Measurements from ENCODE around the gene ILKAP.

Gene ILKAP

DNA sequence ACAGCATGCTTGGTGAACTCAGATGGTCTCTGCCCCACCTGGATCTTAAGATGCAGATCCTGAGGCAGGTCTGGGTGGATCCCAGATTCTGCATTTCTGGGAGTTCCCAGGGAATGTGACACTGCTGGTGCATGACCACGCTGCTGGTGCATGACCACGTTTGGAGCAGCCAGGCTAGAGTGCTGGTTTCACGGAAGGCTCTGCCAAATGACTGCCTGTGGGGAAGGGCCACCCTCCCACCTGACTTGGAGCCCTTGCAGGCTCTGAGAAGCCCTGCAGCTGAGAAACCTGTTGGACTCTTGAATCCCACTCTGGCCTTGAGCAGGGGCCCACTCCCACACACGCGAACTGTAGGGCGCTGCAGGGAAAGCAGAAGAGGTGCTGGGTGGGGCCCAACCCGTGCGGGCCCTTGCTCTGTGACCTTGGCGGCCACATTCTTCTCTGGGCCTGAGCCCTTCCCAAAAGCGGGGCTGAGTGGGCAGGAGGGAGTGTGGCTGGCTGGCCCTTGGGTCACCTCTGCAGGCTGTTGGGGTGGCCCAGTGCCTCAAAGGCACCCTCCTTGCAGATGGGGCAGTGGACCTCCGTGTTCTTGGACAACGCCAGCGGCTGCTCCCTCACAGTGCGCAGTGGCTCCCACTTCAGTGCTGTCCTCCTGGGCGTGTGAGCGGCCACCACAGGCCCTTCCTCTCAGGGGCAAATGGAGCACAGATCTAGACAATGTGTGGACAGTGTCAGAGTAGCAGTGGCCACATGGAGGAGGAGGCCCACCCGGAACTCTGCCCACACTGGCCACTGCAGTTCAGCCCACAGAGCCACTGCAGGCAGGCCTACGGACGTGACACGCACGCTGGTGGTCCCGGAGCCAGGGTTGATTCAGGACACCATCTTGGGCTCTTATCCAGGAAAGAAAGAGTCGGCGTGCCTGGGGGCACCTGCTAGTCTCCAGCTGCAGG lies 36.8 kb downstream of the ILKAP start:
- no peak for DNase-seq (ENCODE audit: low read depth)

GRCh38 chr2:238165288-238165921 lies 38.1 kb downstream of the ILKAP start:
- no peak for DNase-seq (ENCODE audit: low read depth)

GRCh38 chr2:238164906-238165287 lies 38.6 kb downstream of the ILKAP start:
- no peak for DNase-seq (ENCODE audit: low read depth)

DNA sequence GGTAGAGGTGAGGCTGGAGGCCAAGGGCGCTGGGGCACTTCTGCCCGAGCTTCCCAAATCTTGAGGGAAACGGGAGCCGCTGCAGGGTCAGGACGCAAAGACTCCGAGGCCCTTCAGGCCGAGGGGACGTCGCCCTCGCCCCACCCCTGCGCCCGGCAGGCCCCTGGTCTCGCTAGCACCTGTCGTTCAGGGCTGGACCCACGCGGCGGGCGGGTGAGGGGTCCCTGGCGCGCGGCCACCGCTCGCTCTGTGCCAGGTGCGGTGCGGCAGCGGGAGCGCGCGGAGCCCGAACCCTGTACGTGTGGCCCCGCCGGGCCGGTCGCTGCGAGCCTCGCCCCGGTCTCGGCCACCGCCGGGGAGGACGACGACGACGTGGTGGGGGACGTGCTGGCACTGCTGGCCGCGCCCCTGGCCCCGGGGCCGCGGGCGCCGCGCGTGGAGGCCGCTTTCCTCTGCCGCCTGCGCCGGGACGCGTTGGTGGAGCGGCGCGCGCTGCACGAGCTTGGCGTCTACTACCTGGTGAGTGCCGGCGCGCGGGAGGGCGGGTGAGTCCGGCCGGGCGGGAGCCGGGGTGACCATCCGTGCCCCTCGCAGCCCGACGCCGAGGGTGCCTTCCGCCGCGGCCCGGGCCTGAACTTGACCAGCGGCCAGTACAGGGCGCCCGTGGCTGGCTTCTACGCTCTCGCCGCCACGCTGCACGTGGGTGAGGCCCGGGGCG lies 39.9 kb downstream of the ILKAP start:
- DNase-seq (ENCODE audit: low read depth): no peak

GRCh38 chr2:238162846-238163441 lies 40.6 kb downstream of the ILKAP start:
- no peak for DNase-seq (ENCODE audit: low read depth)

DNA sequence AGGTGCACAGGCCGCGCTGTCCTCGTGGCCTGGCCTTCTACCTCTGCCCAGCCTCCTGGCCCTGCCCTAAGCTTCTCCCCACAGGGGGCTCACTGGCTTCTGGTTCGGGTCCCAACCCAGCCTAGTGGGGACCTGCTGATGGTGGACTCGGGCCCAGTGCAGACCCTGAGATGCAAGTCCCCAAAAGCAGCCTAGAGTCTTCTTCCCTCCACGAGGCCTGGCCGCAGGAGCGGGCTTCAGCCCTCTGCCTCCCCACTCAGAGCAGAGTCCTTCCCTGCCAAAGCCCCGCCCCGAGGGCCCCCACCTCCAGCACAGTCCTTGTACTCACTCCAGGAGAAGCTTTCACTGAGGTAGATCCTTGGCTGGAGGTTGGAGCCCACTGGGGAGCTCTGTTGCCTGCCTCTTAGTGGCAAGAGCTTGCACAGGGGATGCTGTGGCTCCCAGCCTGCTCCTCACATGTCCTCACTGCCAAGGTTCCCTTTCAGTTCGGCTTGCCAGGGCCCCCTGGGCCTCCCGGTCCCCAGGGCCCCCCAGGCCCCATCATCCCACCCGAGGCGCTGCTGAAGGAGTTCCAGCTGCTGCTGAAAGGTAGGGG lies 41.1 kb downstream of the ILKAP start:
- no peak for DNase-seq (ENCODE audit: low read depth)

- no peak for DNase-seq (ENCODE audit: low read depth)
Measured at GRCh38 chr2:238161291-238162051, 42.0 kb downstream of the ILKAP start.

DNA sequence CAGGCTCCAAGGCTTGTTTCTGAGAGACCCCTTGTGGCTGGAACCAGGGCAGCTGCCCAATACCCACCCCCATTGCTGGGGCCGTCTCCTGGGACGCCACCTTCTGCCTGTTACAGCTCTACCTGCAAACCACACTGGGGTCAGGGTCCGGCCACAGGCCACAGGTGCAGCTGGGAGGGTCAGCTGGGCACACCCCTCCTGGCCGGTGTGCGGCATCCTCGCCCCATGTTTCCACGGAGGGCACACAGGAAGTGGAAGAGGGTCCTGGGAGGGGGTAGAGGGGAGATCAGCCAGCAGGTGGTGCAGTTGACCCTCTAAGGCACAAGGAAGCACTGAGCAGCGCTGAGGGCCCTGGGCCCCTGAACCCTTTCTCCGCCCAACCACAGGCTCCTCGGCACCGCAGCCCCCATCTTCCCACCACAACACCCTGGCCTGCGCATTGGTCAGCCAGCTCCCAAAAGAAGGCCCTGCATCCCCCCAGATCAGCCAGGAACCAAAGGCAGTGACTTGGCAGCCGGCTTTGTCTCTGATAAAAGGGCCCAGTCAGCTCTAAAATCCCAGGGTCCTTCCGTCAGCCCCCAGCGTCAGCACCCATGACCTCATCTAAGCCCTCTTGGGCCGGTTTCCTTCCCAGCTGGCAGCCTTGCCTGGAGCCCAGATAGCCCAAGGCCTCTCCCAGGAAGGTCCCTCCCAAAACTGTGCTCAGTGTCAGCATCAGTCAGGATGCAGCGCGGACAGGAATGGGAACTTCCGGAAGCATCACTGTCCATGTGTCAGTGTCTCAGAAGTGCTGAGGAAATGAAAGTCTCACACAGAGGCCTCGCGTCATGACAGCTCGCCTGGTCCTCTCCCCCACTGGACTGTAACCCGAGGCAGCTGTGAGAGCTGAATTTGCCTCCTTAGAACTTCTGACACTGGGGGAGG lies 43.0 kb downstream of the ILKAP start:
- no peak for DNase-seq (ENCODE audit: low read depth)

GRCh38 chr2:238159661-238160205 lies 43.8 kb downstream of the ILKAP start:
- DNase-seq (ENCODE audit: low read depth): no peak

- DNase-seq (ENCODE audit: low read depth): no peak
Measured at GRCh38 chr2:238159071-238159539, 44.4 kb downstream of the ILKAP start.

DNA sequence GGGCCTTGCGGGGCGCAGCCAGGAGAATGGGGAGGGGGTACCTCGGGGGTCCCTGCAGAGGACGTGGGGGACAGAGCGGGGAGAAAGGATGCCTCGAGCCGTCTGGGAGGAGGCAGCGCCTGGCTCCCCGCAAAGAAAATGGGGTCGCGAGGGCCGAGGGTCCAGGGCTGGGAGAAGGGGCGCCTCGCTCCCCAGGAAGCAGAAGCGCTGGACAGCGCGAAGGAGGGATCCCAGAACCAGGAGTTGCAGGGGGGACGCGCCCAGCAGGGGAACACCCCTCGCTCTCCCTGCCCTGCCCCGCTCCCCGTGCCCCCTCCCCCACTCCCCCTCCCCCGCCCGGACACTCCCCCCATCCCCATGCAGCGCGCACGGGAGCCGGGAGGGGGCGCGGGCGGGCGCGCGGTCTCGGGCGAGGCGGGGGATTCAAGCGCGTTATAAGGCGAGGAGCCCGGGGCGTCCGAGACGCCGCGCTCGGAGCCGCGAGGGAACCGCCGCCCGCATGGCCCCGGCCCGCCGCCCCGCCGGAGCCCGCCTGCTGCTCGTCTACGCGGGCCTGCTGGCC lies 44.9 kb downstream of the ILKAP start, which contains the start of gene ERFE:
Gene ERFE, plus strand, starts transcription at position 462 of the 562 bp plus-strand sequence. Its CDS starts 38 bp downstream, at position 500.
- DNase-seq (ENCODE audit: low read depth): no peak

GRCh38 chr2:238158018-238158508 lies 45.4 kb downstream of the ILKAP start:
- DNase-seq (ENCODE audit: low read depth): no peak

DNA sequence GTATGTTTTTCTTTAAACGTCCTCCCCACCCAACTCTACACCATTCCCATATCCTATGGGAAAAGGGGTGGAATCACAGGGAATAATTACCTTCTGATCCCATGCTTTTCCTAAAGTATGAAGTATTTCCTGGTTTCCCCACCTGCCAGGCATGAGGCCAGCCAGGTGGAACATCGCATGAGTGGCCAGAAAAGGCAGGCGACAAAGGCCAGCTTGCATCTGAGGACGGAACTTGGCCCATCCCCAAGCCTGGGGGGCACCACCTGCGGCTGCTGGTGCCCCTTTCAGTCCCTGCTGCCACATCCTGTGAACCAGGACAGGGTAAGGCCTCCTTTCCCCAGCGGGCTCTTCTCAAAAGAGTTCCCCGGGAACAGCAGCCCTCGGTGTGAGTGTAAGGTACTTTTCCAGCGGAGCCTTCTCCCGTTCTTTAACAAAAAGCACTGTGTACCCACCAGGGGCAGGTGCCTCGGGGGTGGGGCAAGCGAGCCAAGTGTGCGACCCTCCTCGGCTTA lies 45.9 kb downstream of the ILKAP start:
- no peak for DNase-seq (ENCODE audit: low read depth)

GRCh38 chr2:238155761-238156694 lies 47.5 kb downstream of the ILKAP start:
- no peak for DNase-seq (ENCODE audit: low read depth)

DNA sequence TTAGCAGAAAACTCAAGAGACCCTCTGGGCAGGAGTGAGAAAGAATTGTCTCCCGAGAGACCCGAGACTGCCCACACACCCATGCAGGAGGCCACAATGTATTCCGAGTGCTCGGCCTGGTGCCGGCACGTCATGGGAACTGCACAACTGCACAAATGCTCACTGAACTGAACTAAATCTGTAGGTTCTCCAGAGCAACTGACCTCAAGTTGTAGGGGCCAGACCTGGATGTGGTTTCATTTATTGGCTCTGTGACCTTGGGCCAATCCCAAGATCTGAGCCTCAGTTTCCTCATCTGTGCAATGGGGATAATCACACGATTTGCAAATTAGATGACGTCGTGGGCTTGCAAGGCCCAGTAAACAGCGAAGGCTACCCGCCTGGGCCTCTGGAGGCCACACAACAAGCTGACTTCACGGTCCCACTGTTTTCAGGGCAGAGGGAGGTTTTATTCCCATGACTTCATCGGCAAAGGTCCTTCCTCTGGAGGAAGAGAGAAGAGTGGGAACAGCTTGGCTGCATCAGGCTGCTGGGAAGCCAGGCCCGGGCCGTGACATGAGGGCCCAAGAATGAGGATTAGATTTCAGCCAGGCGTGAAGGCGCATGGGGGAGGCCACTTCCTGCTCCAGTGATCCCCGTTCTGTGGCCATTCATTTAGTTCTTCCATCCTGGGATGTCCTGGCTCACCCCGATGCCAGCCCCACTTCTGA lies 48.3 kb downstream of the ILKAP start:
- DNase-seq (ENCODE audit: low read depth): no peak

DNA sequence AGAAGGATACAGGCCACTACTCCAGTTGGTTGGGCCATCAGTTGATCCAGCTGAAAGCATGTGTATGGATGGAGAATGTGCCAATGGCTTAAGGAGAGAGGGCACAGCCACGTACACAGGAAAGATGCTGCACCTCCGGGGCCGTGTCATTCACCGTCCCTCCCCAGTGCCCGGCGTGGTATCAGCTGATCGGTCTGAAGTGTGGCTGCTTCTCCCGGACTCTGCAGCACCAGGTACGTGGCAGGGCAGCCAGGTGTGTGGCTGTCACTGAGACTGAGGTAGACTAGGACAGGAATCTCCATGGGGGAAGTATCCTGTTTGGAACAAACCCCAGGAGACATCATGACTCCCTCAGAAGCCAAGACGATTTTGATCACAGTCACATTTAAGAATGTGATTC lies 48.9 kb downstream of the ILKAP start:
- DNase-seq (ENCODE audit: low read depth): no peak
